NOMO-1 treated with dmso at 0.1 percent for 144 hours (cell line): ENCODE measurements around the gene MAOB.

Experiments used
- DNase-seq: peaks from one replicate; lab custom pipeline; 2025; ENCODE audit not compliant: unreplicated experiment; lab: John Stamatoyannopoulos, UW

Gene MAOB

DNA sequence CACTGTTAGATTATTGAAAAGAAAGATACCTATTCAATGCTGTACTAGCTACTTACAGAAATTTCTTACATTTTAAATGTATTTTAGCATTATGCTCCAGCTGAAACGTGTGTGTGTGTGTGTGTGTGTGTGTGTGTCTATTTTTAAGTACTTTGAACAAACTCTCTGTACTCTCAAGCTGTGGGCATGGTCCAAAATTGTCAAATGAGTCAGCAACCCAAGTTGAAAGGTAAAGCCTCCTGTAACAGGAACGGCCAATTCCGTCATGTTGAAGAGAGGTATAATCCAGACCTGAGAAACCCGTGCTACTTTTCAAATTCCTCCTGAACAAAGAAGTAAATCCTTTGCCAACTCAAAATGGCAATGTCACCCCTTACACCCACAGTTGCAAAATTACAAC is 20.5 kb downstream of the MAOB start:
- DNase-seq: no peak

DNA sequence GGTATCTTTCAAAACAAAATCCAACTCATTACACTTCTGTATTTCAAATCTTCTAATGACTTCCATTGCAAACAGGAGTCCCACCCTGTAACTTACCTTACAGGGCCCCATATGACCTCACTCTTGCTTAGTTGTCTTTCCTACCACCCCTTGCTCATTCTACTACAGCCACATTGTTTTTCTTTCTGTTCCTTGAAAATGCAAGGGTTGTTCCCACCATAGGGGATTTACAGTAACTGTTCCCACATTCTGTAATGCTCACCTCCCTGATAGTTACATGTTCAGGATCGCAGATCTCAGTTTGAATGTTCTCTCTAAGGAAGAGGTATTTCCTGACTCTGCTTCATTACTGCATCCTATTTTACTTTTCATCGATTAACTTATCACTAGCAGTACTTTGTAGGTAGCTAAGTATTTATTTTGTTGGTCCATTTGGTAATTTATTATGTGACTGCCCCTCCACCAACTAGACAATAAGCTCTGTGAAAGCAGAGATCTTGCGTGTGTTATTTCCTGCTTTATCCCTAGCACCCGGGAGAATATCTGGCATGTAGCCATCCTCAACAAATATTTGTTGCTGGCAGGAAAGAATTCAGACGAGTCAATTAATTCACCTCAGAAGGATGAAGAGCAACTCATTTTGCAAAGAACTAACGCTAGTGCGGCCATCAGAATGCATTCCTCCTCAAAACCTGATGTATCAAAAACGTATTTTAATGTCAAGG is 21.4 kb downstream of the MAOB start:
- DNase-seq: no peak

DNA sequence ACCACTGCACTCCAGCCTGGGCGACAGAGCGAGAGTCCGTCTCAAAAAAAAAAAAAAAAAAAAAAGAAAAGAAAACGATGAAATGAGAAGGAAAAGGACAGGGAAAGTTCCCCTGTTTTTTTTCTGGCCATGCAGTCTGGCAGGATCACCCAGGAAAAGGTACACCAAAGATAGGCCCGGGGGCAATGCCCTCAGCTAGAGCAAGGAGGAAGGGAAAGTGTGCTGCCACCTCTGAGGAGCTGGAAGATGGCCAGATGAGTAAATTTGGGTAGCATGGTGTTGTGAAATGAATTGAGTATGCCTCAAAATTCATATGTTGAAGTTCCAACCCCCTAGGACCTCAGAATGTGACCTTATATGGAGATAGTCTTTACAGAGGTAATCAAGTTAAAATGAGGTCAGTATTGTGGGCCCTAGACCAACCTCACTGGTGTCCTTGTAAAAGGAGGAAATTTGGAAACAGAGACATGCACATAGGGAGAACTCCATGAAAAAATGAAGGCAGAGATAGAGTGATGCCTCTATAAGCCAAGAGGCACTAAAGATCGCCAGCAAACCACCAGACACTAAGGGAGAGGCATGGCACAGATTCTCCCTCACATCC is 28.9 kb downstream of the MAOB start:
- no peak for DNase-seq

DNA sequence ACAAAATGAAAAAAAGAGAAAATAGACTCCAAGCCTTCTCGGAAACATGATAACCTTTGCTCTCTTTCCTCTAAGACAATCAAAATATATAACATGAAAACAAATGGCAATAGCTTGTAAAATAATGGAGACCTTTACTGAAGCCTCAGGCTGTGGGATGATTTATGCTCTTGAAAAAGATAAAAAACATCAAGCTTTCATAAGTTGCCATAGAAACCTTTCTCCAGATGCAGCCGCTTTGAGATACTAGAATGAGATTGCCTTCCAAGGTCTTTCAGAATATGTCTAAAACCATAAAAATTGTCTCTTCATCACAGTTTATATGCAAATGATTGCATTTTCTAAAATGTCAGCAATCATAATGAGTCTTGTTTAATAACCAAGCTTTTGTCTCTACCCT is 31.6 kb downstream of the MAOB start:
- no peak for DNase-seq

DNA sequence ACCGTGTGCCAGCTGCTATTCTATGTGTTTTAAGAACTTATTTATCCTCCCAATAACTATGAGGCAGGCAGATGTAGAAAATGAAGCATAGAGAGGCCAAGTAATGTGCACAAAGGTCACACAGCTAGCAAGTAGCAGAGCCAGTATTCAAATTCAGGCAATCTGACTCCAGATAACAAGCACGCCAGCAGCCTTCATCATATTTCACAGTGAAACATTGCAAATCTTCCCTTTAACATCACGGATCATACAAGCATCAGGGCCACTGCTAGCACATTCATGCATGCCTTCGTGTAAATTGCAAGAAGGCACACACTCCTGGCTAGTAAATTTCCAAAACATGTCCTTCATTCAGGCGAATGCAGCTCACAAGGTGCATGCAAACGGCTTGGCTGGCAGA is 33.1 kb downstream of the MAOB start:
- no peak for DNase-seq

DNA sequence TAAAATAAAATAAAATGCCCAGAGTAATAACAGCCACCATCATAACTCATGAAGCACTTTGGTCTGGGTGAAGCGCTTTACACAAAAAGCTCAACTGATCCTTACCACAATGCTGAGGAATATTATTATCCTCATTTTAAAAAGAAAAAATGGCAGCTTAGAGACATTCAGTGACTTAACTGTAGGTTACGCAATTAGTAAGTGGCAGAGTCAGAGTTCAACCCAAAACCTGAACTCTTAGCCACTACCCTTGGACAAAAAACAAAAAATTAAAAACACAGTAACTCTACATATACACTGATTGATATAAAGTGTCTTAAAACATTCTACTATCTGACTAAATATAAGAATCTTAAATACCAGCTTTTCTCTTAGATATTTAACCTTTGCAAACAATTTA is 34.9 kb downstream of the MAOB start:
- no peak for DNase-seq

DNA sequence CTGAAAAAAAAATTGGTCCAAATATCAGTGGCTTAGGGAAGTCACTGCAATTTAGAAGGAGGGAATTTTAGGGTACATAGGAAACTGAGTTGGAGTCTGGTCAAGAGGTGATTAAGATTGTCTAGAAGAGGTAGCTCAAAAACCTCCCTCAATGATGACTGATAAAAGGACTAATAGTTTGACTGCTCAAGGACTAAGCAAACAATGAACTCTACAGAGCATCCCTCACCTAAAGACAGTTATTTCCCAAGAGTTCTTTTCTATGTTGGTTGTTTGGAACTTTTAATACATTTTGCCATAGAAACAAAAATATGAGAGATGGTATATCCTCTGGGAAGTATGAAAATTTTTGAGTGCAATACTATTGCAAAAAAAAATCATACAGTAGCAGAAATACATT is 35.7 kb downstream of the MAOB start:
- DNase-seq: no peak

DNA sequence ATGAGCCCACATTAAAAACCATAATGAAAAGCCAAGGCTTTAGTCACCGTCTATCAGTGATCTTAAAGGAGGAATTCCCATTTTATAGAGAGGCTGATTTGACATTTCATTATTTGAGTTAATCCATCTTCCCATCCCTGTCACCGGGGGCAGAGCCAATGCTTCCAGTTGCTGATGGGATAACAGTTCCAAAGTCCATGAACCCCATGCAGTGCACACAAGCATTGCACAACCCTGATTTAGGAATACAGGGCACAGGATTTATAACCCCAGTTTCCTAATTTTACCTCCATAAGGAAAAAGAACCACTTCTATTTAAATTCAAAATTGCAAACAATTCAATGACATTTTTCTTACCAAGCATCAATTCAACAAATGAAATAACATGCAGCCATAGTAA is 36.5 kb downstream of the MAOB start:
- no peak for DNase-seq

DNA sequence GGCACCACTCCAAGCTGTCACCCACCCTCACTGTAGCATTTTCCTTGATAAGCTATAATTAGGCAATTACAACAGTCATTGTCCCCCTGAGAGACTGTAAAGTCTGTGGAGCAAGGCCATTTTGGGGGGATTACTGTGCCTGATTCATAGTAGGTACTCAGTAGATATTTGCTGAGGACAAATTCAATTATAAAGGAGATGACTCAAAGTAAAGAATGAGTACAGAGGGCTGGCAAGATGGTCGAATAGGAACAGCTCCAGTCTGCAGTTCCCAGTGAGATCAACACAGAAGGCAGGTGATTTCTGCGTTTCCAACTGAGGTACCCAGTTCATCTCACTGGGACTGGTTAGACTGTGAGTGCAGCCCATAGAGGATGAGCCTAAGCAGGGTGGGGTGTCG is 42.0 kb downstream of the MAOB start:
- DNase-seq: no peak

DNA sequence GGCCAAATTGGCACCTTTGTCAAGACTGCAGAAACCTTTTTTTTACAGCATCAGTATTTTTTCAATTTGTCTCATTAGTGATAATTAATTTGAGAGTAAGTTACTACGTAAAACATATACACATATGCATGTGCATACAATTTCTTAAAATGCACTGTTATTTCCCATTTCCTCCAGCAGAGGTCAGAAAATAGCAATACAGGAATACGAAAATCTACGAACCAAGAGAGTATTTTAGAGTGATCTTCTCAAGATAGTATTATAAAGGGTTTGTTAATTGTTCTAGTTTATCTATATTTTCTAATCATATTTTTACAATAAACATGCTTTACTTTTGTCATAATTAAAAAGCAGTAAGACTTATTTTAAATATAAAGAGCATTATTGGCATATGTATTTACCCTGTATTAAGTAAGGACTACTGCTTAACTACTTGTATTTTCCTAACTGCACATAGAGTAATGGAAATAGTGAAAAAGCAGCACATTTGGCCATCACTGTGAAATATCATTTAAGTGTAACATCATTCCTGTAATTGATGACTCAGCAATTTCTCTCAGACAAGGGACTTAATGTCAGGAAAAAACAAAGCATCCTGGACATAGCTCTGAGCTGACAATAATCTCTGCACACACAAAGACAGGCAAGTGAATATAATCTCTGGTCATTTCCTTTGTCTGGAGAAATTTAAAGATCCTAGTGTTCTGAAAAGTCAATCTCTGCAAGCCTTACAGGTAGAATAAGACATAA is 45.6 kb downstream of the MAOB start:
- no peak for DNase-seq

DNA sequence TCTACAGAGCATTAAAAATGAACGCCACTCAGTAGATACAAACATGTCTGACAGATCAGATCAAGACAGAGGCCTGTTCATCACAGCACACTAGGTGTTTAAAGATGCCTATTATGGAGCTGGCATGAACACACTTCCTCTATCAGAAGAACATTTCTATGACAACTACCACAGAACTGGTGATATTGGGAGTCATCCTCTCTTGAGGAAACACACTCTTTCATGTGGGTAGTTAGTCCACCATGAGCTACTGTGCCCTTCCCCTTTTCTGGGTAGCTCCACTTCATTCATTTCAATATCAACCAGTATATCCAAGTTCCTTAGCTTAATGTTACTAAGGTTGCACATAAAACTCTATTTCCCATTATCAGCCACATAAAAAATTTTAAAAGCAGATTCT is 46.7 kb downstream of the MAOB start:
- no peak for DNase-seq

DNA sequence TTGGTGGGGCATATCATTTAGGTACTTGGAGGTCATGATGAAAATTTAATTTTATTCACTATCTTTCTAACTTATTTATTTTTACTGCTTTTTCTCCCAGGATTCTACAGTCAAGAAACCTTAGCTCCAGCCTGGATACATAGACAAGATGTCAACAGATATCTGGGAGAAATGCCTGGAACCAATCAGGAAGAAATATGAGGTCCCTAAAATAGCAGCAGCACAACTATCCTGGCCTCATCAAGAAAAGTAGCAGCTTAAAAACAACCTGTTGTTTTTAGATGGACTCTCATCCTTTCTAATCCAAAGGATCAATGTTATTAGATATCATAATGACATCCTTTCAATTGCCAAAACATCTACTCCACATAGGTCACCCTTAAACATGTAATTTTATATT is 54.5 kb downstream of the MAOB start:
- no peak for DNase-seq

DNA sequence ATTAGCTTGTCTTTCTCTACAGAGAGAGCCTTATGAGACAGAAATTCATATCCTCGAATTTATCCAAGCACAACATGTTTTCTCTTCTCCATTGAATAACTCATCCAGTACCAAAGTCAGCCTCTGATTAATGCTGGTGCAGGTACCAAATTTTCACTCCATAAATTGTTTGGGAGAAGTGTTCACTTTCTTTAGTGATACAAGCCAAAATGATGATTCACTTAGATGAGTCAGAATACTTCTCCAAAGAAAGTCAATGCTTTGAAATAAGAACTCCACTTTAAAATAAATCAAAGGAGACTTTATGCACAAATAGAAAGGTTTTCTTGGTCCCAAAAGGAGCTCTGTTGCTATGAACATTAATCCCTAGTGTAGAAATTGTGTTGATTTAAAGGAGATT is 60.2 kb downstream of the MAOB start:
- no peak for DNase-seq

DNA sequence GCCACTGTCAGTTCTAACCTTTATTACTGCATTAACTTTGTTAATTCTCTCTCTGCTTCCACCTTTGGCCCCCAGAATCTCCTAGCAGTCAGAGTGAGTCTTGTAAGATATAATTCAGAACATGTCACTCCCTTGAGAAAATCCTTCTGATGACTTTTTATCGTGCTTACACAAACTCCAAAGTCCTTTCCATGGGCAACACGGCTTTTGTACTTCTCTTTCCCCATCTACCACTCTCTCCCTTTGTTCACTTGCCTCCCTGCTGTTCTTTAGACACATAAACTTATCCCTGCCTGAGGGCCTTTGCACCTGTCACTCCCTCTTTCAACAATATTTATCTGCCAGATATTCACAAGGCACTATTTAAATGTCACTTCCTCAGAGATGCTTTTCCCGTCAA is 64.8 kb downstream of the MAOB start:
- no peak for DNase-seq

DNA sequence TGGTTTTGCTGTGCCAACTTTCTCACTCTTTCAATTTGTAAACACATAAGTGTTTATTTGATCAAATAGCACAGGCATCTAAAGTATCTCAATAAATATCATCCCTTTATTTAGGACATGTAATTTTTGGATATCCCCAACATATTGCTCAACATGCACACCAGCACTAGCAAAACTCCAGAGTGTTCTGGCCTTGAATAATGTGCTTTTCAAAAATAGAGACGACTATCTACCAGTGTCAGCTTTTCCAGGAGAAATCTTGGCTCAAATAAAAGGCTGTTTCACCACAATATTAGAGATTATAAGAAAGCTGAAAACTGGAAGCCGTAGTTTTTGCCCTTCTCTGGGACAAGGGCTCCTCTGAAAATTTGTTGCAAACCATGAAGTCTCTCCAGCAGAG is 67.0 kb downstream of the MAOB start:
- DNase-seq: no peak

DNA sequence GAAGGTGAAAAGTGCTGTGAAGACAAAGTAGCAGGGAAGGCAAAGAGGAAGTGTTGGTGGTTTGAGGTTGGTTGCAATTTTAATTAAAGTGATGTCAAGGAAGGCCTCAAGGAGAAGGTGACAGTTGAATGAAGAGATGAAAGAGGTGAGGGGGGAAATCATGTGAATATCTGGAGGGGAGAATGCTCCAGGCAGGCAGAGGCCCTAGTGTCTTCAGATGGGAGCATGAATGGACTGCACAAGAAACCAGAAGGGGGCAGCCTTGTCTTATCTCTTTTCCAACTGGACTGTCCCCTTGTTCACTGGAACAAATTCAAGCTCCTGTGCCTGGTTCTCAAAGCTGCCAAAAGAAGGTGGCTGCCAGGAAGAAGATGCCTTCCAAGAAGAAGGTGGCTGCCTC is 68.4 kb downstream of the MAOB start:
- DNase-seq: no peak

DNA sequence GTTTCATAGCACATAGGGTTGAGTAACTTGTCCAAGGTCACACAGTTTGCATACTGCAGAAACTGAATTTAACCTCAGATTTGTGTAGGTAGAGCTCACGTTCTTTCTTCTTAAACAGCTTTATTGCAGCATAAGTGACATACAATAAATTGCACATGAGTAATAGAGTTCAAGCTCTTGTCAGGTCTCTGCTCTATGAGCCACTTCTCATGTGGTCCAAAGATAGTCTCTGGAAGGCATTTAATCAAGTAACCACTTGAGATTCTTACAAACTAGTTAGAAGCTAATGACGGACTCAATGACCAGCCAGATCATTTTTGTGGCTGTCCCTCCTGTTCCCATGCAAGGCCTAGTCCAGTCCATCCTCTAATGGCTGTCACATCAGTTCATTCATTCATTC is 68.9 kb downstream of the MAOB start:
- DNase-seq: no peak

DNA sequence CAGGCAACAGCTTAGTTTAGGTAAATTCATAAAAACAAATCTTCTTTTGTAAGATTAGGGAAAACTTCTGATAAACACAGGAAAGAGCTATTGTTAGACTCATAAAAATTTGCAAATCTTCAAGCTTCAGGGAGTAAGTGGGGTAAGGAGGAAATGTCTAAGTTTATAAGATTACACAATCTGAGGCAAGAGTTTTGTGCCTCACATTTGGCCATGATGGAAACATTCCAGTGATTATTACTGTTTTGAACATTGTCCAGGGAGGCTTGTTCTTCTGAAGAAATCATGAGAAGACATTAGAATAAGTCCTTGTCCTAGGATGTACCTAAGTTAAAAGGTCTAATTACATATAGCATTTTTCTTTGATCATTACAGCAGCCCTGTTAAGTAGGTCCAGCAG is 72.8 kb downstream of the MAOB start:
- no peak for DNase-seq

DNA sequence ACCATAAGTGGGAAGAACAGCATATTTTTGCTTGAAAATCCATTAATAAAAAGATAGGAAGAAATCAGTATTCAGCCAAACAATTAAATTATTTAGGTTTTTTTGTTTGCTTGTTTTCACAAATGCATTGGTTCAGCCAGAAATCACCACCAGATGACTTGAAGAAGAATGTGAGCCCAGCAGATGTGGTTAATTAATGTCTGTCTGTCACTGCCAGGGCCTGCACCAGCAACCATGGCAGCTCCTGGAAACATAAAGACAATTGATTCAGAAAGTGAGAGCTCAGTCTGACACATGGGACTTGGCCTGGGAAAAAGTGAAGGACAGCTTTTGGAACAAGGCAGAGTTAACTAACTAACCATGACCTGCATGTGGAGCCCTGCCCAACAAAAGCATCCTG is 74.0 kb downstream of the MAOB start:
- no peak for DNase-seq

DNA sequence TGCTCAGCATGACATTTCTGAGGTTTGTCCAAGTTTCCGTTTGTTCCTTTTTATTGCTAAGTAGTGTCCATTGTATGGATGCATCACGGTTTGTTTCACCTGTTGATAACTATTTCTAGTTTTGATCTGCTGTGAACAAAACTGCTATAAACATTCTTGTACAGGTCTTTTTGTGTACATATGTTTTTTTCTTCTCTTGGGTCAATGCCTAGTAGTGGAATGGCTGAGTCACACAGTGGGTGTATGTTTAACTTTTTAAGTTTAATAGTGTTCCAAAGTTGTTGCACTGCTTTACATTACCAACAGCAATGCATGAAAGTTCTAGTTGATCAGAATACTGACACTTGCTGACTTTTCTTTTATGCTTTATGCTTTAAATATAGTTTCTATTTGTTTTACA is 76.7 kb downstream of the MAOB start:
- DNase-seq: no peak

DNA sequence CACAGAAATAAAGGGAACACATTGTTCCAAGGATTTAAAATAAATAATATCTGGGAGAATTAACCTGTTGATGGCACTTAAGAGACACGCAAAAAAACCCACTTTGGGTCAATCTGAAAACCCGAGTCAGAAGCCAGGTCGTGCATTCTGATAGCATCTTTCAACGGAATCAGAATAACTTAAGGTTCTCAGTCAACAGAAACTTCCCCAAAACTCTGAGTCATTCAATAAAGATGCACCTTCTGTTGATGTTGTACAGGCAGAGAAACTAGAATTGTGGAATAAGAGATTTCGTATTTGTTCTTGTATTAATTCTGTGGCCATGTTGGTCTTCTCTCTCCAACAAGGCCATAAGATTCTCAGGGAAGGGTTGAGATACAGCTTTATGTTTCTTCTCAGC is 78.2 kb downstream of the MAOB start:
- DNase-seq: no peak

DNA sequence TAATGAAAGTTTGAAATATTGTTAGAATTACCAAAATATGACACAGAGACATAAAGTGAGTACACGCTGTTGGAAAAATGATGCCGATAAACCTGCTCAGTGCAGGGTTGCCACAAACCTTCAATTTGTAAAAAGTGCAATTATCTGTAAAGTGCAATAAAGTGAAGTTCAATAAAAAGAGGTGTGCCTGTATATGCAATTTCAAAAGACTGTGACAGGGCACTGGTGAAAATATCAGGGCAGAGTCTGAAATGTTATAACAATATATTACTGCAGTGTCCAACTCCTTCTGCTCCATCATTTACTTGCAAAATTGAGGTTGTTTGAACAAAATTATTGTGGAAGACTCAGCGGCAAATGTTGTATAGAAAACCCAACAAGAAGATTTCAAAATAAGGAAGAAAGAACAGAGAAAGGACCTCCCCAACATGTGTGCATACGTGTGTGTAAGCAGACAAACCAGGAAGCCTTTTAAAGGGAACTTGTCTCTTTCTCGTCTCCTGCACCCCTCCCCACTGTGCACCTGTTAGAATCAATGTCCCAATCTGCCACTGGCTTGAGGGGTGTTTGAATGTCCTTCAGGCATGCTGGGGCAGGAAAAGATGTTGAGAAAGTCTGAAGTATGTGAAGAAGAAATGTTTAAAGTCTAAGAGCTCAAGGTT is 96.2 kb downstream of the MAOB start:
- no peak for DNase-seq
